22Rv1 (cell line): ENCODE measurements around the gene FLNB.

Source experiments
- H3K27ac ChIP-seq: fragments of 450-650 bp; 2 replicates; pipeline ENCODE4 v1.5.1; 2017
- CTCF ChIP-seq: fragments of 450-650 bp; IDR thresholded peaks from 2 replicates; pipeline ENCODE4 v1.5.1; 2017; ENCODE audit warnings: mild to moderate bottlenecking
- ZFX ChIP-seq: fragments of 450-650 bp; IDR thresholded peaks from 2 replicates; pipeline ENCODE4 v1.6.1; 2017; ENCODE audit warnings: antibody characterized with exemption, borderline replicate concordance

Gene FLNB

GRCh38 chr3:58105196-58105595 lies 97.0 kb downstream of the FLNB start:
- H3K27ac ChIP-seq: no peak overlapping the region
- TF ChIP-seq CTCF (no peak), ZFX (no peak)

DNA sequence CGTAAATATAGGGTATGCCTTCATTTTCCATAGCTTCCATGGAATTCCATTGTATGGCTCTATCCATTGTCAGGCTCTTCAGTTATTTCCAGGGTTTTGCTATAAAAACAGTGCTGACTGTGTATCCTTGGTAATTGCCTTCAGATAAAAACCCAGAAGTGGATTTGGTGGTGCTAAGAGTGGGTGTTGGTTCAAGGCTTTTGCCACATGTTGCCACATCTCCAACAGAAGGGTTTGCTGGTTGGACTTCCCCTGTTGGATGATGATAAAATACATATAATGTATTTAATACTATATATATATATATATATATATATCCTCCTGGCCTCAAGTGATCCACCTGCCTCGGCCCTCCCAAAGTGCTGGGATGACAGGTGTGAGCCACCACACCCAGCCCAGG lies 97.8 kb downstream of the FLNB start:
- no peak for TF ChIP-seq ZFX
- TF ChIP-seq CTCF: no peak
- no peak overlapping the region for H3K27ac ChIP-seq

DNA sequence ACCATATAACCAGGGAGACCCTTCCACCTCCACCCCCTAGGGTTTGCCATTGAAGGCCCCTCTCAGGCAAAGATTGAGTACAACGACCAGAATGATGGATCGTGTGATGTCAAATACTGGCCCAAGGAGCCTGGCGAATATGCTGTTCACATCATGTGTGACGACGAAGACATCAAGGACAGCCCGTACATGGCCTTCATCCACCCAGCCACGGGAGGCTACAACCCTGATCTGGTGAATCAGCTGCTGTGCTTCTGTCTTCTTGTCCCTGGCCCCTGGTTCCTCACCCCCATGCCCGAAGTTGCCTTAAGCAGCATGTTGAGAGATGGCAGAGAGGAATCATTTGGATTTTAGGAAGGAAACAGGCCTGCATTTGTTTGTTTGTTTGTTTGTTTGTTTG lies 98.4 kb downstream of the FLNB start:
- no peak for TF ChIP-seq ZFX
- TF ChIP-seq CTCF: no peak
- no peak overlapping the region for H3K27ac ChIP-seq

DNA sequence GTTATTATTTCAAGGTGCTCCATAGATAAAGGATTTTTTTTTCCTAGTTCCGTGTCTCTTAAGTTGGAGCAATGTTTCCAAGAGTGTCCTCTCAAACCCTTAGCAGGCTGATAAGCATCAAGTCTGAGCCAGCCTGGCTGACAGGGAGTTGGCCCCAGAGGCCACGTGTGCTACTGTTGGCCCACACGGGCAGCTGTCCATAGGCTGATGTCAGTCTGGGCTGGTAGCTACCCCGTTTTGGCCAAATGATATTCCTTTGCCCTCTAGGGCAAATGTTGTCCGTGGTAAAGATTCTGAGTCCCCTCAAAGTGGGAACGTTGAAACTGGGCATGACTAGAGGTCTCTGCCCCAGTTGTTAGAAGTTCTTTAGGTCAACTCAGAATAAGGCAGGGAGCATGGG lies 99.4 kb downstream of the FLNB start:
- TF ChIP-seq CTCF (no peak), ZFX (no peak)
- no peak overlapping the region for H3K27ac ChIP-seq

- H3K27ac ChIP-seq: no peak overlapping the region
- TF ChIP-seq CTCF (no peak), ZFX (no peak)
Measured at GRCh38 chr3:58109752-58110151, 101.5 kb downstream of the FLNB start.

GRCh38 chr3:58111513-58112184 lies 103.4 kb downstream of the FLNB start:
- H3K27ac ChIP-seq: peak overlapping the region; percentile 79
- TF ChIP-seq ZFX (no peak), CTCF (no peak)

GRCh38 chr3:58112185-58112535 lies 103.9 kb downstream of the FLNB start:
- peak overlapping the region; percentile 79 for H3K27ac ChIP-seq
- TF ChIP-seq ZFX (no peak), CTCF (no peak)
